AG10803 (cell line): ENCODE results near the gene RHEBL1.

Source experiments
- DNase-seq: peaks from one replicate; pipeline ENCODE4 v3.0.0; 2010; ENCODE audit warnings: low read depth
- H3K4me3 ChIP-seq: 2 replicates; pipeline ENCODE4 v1.5.1; 2011; ENCODE audit warnings: mild to moderate bottlenecking, low read length, control low read depth
- CTCF ChIP-seq: conservative IDR thresholded peaks from 2 replicates; pipeline ENCODE4 v1.5.1; 2011; ENCODE audit warnings: mild to moderate bottlenecking, low read length, control low read depth, inconsistent platforms

The RHEBL1 gene

DNA sequence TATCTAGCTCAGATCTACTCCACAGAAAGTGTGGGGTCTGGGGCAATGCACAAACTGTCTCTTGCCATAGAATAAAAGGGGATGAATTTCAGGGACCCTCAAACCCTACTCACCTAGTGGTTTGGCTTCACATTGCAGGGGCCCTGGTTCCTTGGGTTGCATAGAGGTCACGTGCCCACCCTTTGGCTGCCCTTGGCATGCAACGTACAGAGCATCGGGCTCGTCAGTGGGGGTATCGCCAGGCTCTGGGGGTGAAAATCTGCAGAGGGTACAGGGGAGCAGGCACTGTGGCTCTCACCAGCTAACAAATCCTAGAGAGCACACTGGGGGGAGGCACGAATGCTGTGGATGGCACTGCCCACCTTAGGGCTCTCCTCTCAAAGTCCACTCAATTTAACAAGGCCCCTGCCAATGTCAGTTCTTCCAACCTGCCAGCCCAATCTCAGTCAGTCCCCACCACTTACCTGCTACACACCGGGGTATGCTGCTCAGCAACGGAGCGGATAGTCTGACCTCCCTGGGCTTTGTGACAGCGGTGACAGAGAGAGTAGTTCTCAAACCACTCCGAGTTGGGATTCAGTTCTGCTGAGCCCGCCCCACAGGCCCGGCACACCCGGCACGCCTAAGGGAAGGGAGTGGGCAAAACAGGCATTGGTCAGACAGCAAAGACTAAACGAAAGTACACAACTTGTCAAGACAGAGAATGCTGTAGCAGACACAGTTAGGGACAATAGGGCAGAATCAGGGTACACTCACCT lies 17.1 kb downstream of the RHEBL1 start:
- no peak for DNase-seq
- no peak overlapping the region for H3K4me3 ChIP-seq
- no peak for TF ChIP-seq CTCF

DNA sequence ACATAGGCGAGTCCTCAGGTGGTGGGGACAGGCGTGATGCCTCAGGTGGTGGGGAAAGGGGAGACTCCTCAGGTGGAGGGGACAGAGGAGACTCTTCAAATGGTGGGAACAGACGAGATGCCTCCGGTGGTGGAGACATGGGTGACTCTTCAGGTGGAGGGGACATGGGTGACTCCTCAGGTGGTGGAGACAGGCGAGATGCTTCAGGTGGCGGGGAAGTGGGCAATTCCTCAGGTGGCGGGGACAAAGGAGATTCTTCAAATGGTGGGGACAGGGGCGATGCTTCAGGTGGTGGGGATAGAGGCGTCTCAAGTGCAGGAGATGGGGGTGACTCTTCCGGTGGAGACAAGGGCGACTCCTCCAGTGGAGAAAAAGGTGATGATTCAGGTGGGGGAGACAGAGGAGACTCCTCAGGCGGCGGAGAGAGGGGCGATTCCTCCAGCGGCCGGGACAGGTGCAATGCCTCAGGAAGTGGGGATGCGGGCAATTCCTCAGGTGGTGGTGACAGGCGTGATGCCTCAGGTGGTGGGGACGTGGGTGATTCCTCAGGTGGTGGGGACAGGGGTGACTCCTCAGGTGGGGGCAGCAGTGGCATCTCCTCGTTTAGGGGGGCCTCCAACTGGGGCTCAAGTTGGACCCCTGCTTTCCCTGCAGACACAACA lies 17.9 kb downstream of the RHEBL1 start:
- H3K4me3 ChIP-seq = no peak overlapping the region
- no peak for DNase-seq
- no peak for TF ChIP-seq CTCF

GRCh38 chr12:49051373-49051764 lies 18.4 kb downstream of the RHEBL1 start:
- no peak for DNase-seq
- TF ChIP-seq CTCF = no peak
- H3K4me3 ChIP-seq = no peak overlapping the region

DNA sequence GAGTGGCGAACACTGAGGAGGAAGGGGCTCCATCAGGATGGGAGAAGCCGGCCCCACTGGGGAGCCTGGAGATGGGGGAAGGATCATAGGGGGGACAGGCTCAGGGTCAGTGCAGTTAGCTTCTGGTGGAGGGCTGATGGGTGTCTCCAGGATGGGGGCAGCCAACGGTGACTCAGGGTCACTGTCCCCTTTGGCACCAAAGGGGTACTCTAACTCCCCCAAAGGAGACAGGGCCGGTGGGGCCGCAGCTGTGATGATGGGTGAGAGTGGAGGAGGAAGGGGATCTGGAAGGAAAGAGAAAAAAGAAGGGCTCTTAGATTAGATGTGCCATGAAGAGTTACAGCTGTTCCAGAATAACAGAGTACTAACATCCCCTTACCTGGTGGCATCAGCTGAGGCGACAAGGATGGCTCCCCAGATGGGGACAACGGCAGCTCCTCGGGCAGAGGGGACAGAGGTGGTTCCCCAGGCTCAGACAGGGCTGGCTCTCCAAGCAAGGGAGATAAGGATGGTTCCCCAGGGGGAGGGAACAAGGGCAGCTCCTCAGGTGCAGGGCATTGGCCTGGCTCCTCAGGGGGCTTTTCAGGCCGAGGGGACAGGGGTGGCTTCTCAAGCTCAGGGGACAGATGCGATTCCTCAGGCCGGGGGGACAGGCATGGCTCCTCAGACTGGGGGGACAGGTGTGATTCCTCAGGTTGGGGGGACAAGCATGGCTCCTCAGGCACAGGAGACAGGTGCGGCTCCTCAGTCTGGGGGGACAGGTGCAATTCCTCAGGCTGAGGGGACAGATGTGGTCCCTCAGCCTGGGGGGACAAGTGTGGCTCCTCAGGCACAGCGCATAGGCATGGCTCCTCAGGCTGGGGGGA lies 19.0 kb downstream of the RHEBL1 start:
- no peak overlapping the region for H3K4me3 ChIP-seq
- TF ChIP-seq CTCF = no peak
- no peak for DNase-seq

GRCh38 chr12:49049566-49050224 lies 20.1 kb downstream of the RHEBL1 start:
- H3K4me3 ChIP-seq = no peak overlapping the region
- TF ChIP-seq CTCF = no peak
- DNase-seq = peak; percentile 16

GRCh38 chr12:49048953-49049352 lies 20.8 kb downstream of the RHEBL1 start:
- TF ChIP-seq CTCF = no peak
- no peak overlapping the region for H3K4me3 ChIP-seq
- DNase-seq = no peak
